ENCODE results near the gene ANKRD13D.

DNA sequence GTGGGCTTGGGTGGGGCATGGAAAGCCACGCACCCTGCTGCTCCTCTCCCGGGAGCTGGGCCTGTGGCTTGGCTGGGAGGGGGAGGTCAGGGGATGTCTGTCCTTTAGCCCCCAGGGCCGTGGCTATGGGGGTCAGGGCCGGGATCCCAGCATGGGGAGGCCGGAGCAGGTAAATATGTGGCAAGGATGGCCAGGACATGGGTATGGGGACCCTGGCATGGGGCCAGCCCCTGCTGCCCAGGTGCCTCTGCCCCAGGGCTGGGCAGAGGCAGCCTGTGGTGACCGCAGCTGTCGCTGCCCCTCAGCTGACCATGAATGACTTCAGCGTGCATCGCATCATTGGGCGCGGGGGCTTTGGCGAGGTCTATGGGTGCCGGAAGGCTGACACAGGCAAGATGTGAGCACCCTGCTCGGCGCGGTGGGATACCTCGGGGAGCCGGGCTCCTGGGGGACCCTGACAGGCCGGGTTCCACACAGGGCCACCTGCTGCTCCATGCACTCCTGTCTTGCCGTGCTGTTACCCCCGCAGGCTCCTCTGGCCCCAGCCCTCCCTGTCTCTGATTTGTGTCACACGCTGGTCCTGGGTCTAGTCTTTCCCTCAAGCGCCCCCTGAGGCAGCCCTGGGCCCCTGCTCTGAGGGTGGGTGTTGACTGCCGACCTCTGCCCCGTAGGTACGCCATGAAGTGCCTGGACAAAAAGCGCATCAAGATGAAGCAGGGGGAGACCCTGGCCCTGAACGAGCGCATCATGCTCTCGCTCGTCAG is 8.1 kb upstream of the ANKRD13D start:
- no peak for TF ChIP-seq POLR2A (IDR thresholded peaks at IDR 0.05; ENCODE audit: low read depth, low read length)
- TF ChIP-seq POLR2AphosphoS5 (IDR thresholded peaks at IDR 0.05; ENCODE audit: low read depth, low read length) = no peak
- TF ChIP-seq SPI1 (IDR thresholded peaks at IDR 0.05; ENCODE audit: low read depth, low read length) = no peak
- no peak for TF ChIP-seq PAX5 (IDR thresholded peaks at IDR 0.05; ENCODE audit: insufficient read depth, low read length, severe bottlenecking)

All from GM12891 (cell line).